HEK293 (cell line): ENCODE measurements around the gene CUL3.

Experiments used
- BCL11A ChIP-seq: fragments of 450-650 bp; formaldehyde crosslinking; IDR thresholded peaks from 2 replicates; pipeline ENCODE4 v1.5.1; 2016; ENCODE audit warnings: low read depth, missing biosample characterization, missing genetic modification characterization
- TRIM28 ChIP-seq: IDR thresholded peaks from 2 replicates; pipeline ENCODE4 v1.6.1; 2011; ENCODE audit warnings: low read length, control low read depth, borderline replicate concordance
- ZNF274 ChIP-seq, 2 experiments: fragments of 200-500 bp in 1 of 2; fragments of 450-650 bp in 1 of 2; sonication (Bioruptor generic) in 1 of 2; formaldehyde crosslinking in 1 of 2; IDR thresholded peaks; 2 replicates each; pipeline versions ENCODE4 v1.5.1 to v1.6.1; 2014 to 2016; ENCODE audit warnings: borderline replicate concordance in 1 of 2, inconsistent platforms in 1 of 2, low read length in 1 of 2, missing biosample characterization in 1 of 2, missing genetic modification characterization in 1 of 2
- ZNF416 ChIP-seq: fragments of 450-650 bp; formaldehyde crosslinking; IDR thresholded peaks from 2 replicates; pipeline ENCODE4 v1.5.1; 2016; ENCODE audit warnings: missing biosample characterization, missing genetic modification characterization
- ZNF549 ChIP-seq: fragments of 450-650 bp; IDR thresholded peaks from 2 replicates; pipeline ENCODE4 v1.5.1; 2018; ENCODE audit warnings: missing biosample characterization, missing genetic modification characterization, mild to moderate bottlenecking, inconsistent platforms, moderate library complexity
- ZNF837 ChIP-seq: fragments of 450-650 bp; formaldehyde crosslinking; IDR thresholded peaks from 2 replicates; pipeline ENCODE4 v1.5.1; 2016; ENCODE audit warnings: missing biosample characterization, missing genetic modification characterization
- TF ChIP-seq, protein P1 (sequence below): fragments of 450-650 bp; formaldehyde crosslinking; IDR thresholded peaks from 2 replicates; pipeline ENCODE4 v1.5.1; 2016; ENCODE audit warnings: missing biosample characterization, missing genetic modification characterization

DNA sequence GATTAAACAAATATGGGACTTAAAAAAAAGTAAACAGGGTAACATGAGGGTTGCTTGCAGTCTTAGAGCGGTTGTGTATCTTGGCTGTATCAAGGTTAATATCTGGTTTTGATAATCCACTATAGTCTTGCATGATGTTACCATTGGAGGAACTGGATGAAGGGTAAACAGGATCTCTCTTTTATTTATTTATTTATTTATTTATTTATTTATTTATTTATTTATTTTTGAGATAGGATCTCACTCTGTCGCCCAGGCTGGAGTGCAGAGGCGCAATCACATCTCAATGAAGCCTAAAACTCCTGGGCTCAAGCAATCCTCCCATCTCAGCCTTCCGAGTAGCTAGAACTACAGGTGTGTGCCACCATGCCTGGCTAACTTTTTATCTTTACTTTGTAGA lies 140.4 kb downstream of the CUL3 start:
- no peak for TF ChIP-seq ZNF416 (tag by site-specific recombination)
- no peak for TF ChIP-seq BCL11A (tag by site-specific recombination)
- TF ChIP-seq, protein P1, sequence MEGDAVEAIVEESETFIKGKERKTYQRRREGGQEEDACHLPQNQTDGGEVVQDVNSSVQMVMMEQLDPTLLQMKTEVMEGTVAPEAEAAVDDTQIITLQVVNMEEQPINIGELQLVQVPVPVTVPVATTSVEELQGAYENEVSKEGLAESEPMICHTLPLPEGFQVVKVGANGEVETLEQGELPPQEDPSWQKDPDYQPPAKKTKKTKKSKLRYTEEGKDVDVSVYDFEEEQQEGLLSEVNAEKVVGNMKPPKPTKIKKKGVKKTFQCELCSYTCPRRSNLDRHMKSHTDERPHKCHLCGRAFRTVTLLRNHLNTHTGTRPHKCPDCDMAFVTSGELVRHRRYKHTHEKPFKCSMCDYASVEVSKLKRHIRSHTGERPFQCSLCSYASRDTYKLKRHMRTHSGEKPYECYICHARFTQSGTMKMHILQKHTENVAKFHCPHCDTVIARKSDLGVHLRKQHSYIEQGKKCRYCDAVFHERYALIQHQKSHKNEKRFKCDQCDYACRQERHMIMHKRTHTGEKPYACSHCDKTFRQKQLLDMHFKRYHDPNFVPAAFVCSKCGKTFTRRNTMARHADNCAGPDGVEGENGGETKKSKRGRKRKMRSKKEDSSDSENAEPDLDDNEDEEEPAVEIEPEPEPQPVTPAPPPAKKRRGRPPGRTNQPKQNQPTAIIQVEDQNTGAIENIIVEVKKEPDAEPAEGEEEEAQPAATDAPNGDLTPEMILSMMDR (tag by site-specific recombination) = no peak
- TF ChIP-seq ZNF549 (tag by site-specific recombination) = no peak
- no peak for TF ChIP-seq TRIM28
- TF ChIP-seq ZNF837 (tag by site-specific recombination) = no peak
- TF ChIP-seq ZNF274 (IDR thresholded peaks at IDR 0.05; ENCODE audit: low read length) = no peak
- no peak for TF ChIP-seq ZNF274 (tag by site-specific recombination; IDR thresholded peaks at IDR 0.05; ENCODE audit: borderline replicate concordance)
